ENCODE data around the gene HSPBP1.

GRCh38 chr19:55257461-55258420, 22.2 kb downstream of the HSPBP1 start:
- TF ChIP-seq POLR2A (IDR thresholded peaks at IDR 0.05): no peak
- no peak for TF ChIP-seq CTCF (IDR thresholded peaks at IDR 0.05)
